ENCODE data around the gene PHF20.
"Not testable (repeated sequence)": the region's sequence is repeated elsewhere in the genome, so short reads cannot be mapped to it uniquely, and the experiment has no call there.

Gene PHF20

GRCh38 chr20:35842361-35842760, 70.5 kb downstream of the PHF20 start:
- no peak for DNase-seq

GRCh38 chr20:35843894-35844293, 72.1 kb downstream of the PHF20 start:
- DNase-seq = not testable (repeated sequence)

GRCh38 chr20:35845561-35845960, 73.7 kb downstream of the PHF20 start:
- no peak for DNase-seq

- no peak for DNase-seq
These were observed 77.9 kb downstream of the PHF20 start for GRCh38 chr20:35849706-35850105.

GRCh38 chr20:35851659-35852058, 79.8 kb downstream of the PHF20 start:
- not testable (repeated sequence) for DNase-seq

- no peak for DNase-seq
These were observed 83.0 kb downstream of the PHF20 start for GRCh38 chr20:35854713-35855348.

- DNase-seq = not testable (repeated sequence)
These were observed 83.8 kb downstream of the PHF20 start for GRCh38 chr20:35855641-35856040.

- DNase-seq = no peak
These were observed 85.1 kb downstream of the PHF20 start for GRCh38 chr20:35856866-35857265.

GRCh38 chr20:35866418-35867202, 94.8 kb downstream of the PHF20 start:
- no peak for DNase-seq

- DNase-seq = no peak
These were observed 98.9 kb downstream of the PHF20 start for GRCh38 chr20:35870541-35871258.

- no peak for DNase-seq
These were observed 99.5 kb downstream of the PHF20 start for GRCh38 chr20:35871259-35871771.

- no peak for DNase-seq
These were observed 104.2 kb downstream of the PHF20 start for GRCh38 chr20:35876033-35876320.

GRCh38 chr20:35877611-35878010, 105.8 kb downstream of the PHF20 start:
- DNase-seq = no peak

- DNase-seq = no peak
These were observed 106.4 kb downstream of the PHF20 start for GRCh38 chr20:35878113-35878625.

GRCh38 chr20:35881676-35882075, 109.9 kb downstream of the PHF20 start:
- DNase-seq = no peak

- DNase-seq = not testable (repeated sequence)
These were observed 110.8 kb downstream of the PHF20 start for GRCh38 chr20:35882427-35883161.

GRCh38 chr20:35883336-35883777, 111.5 kb downstream of the PHF20 start:
- DNase-seq = no peak

- DNase-seq = peak; percentile 28 to 31
These were observed 112.1 kb downstream of the PHF20 start for GRCh38 chr20:35883778-35884540.

GRCh38 chr20:35884541-35884865, 112.7 kb downstream of the PHF20 start:
- DNase-seq = no peak

- no peak for DNase-seq
These were observed 113.4 kb downstream of the PHF20 start for GRCh38 chr20:35885212-35885611.

- no peak for DNase-seq
These were observed 114.7 kb downstream of the PHF20 start for GRCh38 chr20:35886537-35886936.
